M059J (cell line): ENCODE results near the gene INO80D. TPM values are rescaled to one million over a fixed set of nuclear protein-coding genes. Genes with fewer than 3 reads are reported as not detected.

ENCODE experiments used
- total RNA-seq: library from RNA; depleted of rRNA; stranded (reverse); fragments of >200 nt; shearing (Covaris generic); gene quantifications from 2 replicates; pipeline ENCODE4 v1.2.3, GENCODE V29; 2014; rRNA removed

INO80D gene
- total RNA-seq, 1 experiment from 2014 or later = 5.2 TPM

Other genes starting within 250 kb of the INO80D start
- gene NDUFS1, start 73.3 kb upstream of the INO80D start, total RNA-seq = 125 and 127 TPM in 2 replicates
- gene EEF1B2, start 73.7 kb upstream of the INO80D start, total RNA-seq = 180 and 188 TPM in 2 replicates
- 7.5 and 9.1 TPM in 2 replicates for gene ZDBF2, start 188.5 kb upstream of the INO80D start, total RNA-seq